ENCODE measurements around the gene PLIN3. TPM values are rescaled to one million over a fixed set of nuclear protein-coding genes. Genes with fewer than 3 reads are reported as not detected.
A peak's percentile ranks its signal among the peaks of the same experiment; 100 is the strongest.

The PLIN3 gene
- total RNA-seq, 3 donors from 2014 or later (not counting 1 experiment from before 2014, with no cell fraction given): 26.6 to 28.7 (median 28.3) TPM

GRCh38 chr19:4908781-4909155 is 41.3 kb upstream of the PLIN3 start:
- H3K4me1 Mint-ChIP-seq: peaks cover 39 to 46% of the 10 kb centered on the region in 2 donors
- Histone ChIP-seq H3K4me1 (ENCODE audit: control insufficient read depth, insufficient read depth, low read length) (peaks cover 43% of the 10 kb centered on the region), H3K27ac (ENCODE audit: low read length) (no peak overlapping the region), H3K27me3 (ENCODE audit: control insufficient read depth, insufficient read depth, low read length) (no peaks in the 10 kb centered on the region), H3K36me3 (ENCODE audit: control insufficient read depth, insufficient read depth, low read length) (no peaks in the 10 kb centered on the region), H3K9me3 (ENCODE audit: control insufficient read depth, insufficient read depth, low read length) (no peaks in the 10 kb centered on the region), H3K4me3 (ENCODE audit: low read length) (no peak overlapping the region)
- H3K36me3 Mint-ChIP-seq: no peaks in the 10 kb centered on the region
- 96% methylated on average over 15 of the region's 15 CpGs for WGBS (ENCODE audit: insufficient coverage)
- H3K4me3 Mint-ChIP-seq: peak overlapping the region; percentile 49
- DNase-seq: no peak
- TF ChIP-seq, protein P1, sequence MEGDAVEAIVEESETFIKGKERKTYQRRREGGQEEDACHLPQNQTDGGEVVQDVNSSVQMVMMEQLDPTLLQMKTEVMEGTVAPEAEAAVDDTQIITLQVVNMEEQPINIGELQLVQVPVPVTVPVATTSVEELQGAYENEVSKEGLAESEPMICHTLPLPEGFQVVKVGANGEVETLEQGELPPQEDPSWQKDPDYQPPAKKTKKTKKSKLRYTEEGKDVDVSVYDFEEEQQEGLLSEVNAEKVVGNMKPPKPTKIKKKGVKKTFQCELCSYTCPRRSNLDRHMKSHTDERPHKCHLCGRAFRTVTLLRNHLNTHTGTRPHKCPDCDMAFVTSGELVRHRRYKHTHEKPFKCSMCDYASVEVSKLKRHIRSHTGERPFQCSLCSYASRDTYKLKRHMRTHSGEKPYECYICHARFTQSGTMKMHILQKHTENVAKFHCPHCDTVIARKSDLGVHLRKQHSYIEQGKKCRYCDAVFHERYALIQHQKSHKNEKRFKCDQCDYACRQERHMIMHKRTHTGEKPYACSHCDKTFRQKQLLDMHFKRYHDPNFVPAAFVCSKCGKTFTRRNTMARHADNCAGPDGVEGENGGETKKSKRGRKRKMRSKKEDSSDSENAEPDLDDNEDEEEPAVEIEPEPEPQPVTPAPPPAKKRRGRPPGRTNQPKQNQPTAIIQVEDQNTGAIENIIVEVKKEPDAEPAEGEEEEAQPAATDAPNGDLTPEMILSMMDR (IDR thresholded peaks at IDR 0.05): no peak
- intact Hi-C loops (cut with micrococcal nuclease): no loop called here
- no peaks in the 10 kb centered on the region for H3K27me3 Mint-ChIP-seq (ENCODE audit: low read depth in 2 of 2)
- H3K9me3 Mint-ChIP-seq: no peaks in the 10 kb centered on the region
- ATAC-seq: no peak
- H3K27ac Mint-ChIP-seq: no peak overlapping the region

DNA sequence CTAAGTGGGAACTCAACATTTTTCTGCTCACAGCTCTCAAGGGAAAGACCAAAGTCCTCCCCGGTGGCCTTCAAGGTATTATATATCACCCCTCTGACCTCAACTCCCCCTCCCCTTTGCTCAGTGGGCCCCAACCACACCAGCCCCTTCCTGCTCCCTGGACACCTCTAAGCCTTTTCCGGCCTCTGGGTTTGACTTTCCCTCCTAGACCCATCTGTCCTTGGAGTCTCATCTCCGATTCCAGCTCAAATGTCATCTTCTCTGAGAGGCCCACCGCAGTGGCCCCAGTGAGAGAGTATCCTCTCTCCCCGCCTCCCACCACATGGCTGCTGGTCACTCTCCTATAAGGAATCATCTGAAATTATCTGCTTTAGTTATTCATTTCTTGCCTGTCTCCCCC is 40.9 kb upstream of the PLIN3 start:
- no peaks in the 10 kb centered on the region for H3K9me3 Mint-ChIP-seq
- intact Hi-C loops (cut with micrococcal nuclease): no loop called here
- peak overlapping the region; percentile 49 for H3K4me3 Mint-ChIP-seq
- Histone ChIP-seq H3K9me3 (ENCODE audit: control insufficient read depth, insufficient read depth, low read length) (no peaks in the 10 kb centered on the region), H3K4me1 (ENCODE audit: control insufficient read depth, insufficient read depth, low read length) (peaks cover 39% of the 10 kb centered on the region), H3K36me3 (ENCODE audit: control insufficient read depth, insufficient read depth, low read length) (no peaks in the 10 kb centered on the region), H3K27ac (ENCODE audit: low read length) (no peak overlapping the region), H3K4me3 (ENCODE audit: low read length) (no peak overlapping the region), H3K27me3 (ENCODE audit: control insufficient read depth, insufficient read depth, low read length) (no peaks in the 10 kb centered on the region)
- DNase-seq (no peak), ATAC-seq (no peak)
- H3K27me3 Mint-ChIP-seq (ENCODE audit: low read depth in 2 of 2): no peaks in the 10 kb centered on the region
- H3K36me3 Mint-ChIP-seq: no peaks in the 10 kb centered on the region
- peaks cover 38 to 44% of the 10 kb centered on the region in 2 donors for H3K4me1 Mint-ChIP-seq
- TF ChIP-seq, protein P1 (IDR thresholded peaks at IDR 0.05): no peak
- H3K27ac Mint-ChIP-seq: no peak overlapping the region
- WGBS (ENCODE audit: insufficient coverage): 87% methylated on average over 5 of the region's 5 CpGs

- no peaks in the 10 kb centered on the region for H3K9me3 ChIP-seq (ENCODE audit: control insufficient read depth, insufficient read depth, low read length)
- H3K27ac ChIP-seq (ENCODE audit: low read length): no peak overlapping the region
- peaks cover 27% of the 10 kb centered on the region for H3K4me1 ChIP-seq (ENCODE audit: control insufficient read depth, insufficient read depth, low read length)
- H3K36me3 Mint-ChIP-seq: no peaks in the 10 kb centered on the region
- WGBS (ENCODE audit: insufficient coverage): 94% methylated on average over 8 of the region's 8 CpGs
- H3K27me3 Mint-ChIP-seq (ENCODE audit: low read depth in 2 of 2): no peaks in the 10 kb centered on the region
- no peaks in the 10 kb centered on the region for H3K36me3 ChIP-seq (ENCODE audit: control insufficient read depth, insufficient read depth, low read length)
- TF ChIP-seq, protein P1 (IDR thresholded peaks at IDR 0.05): no peak
- intact Hi-C loops (cut with micrococcal nuclease): no loop called here
- no peaks in the 10 kb centered on the region for H3K9me3 Mint-ChIP-seq
- no peak overlapping the region for H3K4me3 ChIP-seq (ENCODE audit: low read length)
- ATAC-seq (no peak), DNase-seq (no peak)
- peaks cover 24 to 37% of the 10 kb centered on the region in 2 donors for H3K4me1 Mint-ChIP-seq
- H3K4me3 Mint-ChIP-seq: no peak overlapping the region
- H3K27me3 ChIP-seq (ENCODE audit: control insufficient read depth, insufficient read depth, low read length): no peaks in the 10 kb centered on the region
- no peak overlapping the region for H3K27ac Mint-ChIP-seq
Measured at GRCh38 chr19:4906963-4907362, 39.5 kb upstream of the PLIN3 start.

DNA sequence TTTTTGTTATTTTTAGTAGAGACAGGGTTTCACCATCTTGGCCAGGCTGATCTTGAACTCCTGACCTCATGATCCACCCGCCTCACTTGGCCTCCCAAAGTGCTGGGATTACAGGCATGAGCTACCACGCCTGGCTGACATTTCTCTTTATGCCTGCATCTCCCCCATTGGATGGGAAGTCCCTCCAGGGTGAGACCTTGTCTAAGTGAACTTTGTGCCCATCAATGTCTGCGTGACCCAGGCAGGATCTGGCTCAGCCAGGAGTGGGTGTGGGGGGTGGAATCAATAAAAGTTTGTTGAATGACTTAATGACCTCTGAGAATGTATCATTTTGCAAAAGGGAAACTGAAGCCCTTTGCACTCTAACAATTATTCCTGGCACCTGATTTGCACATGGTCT is 37.0 kb upstream of the PLIN3 start:
- H3K9me3 Mint-ChIP-seq: no peaks in the 10 kb centered on the region
- Histone ChIP-seq H3K27me3 (ENCODE audit: control insufficient read depth, insufficient read depth, low read length) (no peaks in the 10 kb centered on the region), H3K4me1 (ENCODE audit: control insufficient read depth, insufficient read depth, low read length) (peaks cover 9% of the 10 kb centered on the region), H3K4me3 (ENCODE audit: low read length) (no peak overlapping the region), H3K27ac (ENCODE audit: low read length) (no peak overlapping the region), H3K36me3 (ENCODE audit: control insufficient read depth, insufficient read depth, low read length) (no peaks in the 10 kb centered on the region), H3K9me3 (ENCODE audit: control insufficient read depth, insufficient read depth, low read length) (no peaks in the 10 kb centered on the region)
- H3K36me3 Mint-ChIP-seq: no peaks in the 10 kb centered on the region
- no peak overlapping the region for H3K4me3 Mint-ChIP-seq
- ATAC-seq: no peak
- H3K4me1 Mint-ChIP-seq: peaks cover 10 to 21% of the 10 kb centered on the region in 2 donors
- intact Hi-C loops (cut with micrococcal nuclease): no loop called here
- H3K27me3 Mint-ChIP-seq (ENCODE audit: low read depth in 2 of 2): no peaks in the 10 kb centered on the region
- no peak overlapping the region for H3K27ac Mint-ChIP-seq
- 85% methylated on average over 3 of the region's 3 CpGs for WGBS (ENCODE audit: insufficient coverage)
- DNase-seq: no peak
- TF ChIP-seq, protein P1 (IDR thresholded peaks at IDR 0.05): no peak

Measured in natural killer cell (primary cell).